Chondrocyte (in vitro differentiated cells): ENCODE results near the gene LGALS12. TPM values are rescaled to one million over a fixed set of nuclear protein-coding genes. Genes with fewer than 3 reads are reported as not detected.

ENCODE experiments used
- DNase-seq: peaks from one replicate; pipeline ENCODE4 v3.0.0; 2021; ENCODE audit warnings: mixed read lengths, low spot score
- H3K27ac Mint-ChIP-seq: one replicate; pipeline ENCODE4 v1.8.0; 2021; ENCODE audit warnings: mild to moderate bottlenecking, moderate library complexity, mixed read lengths; ENCODE audit not compliant: unreplicated experiment
- H3K27me3 Mint-ChIP-seq: 2 replicates; pipeline ENCODE4 v1.8.0; 2021; ENCODE audit warnings: low read depth, mixed read lengths
- H3K36me3 Mint-ChIP-seq: 2 replicates; pipeline ENCODE4 v1.8.0; 2021; ENCODE audit warnings: low read depth, mixed read lengths
- H3K4me1 Mint-ChIP-seq: 2 replicates; pipeline ENCODE4 v1.8.0; 2021; ENCODE audit warnings: low read depth, mild to moderate bottlenecking, mixed read lengths
- H3K4me3 Mint-ChIP-seq: one replicate; pipeline ENCODE4 v1.8.0; 2021; ENCODE audit warnings: mild to moderate bottlenecking, moderate library complexity, mixed read lengths; ENCODE audit not compliant: unreplicated experiment
- H3K9me3 Mint-ChIP-seq: 2 replicates; pipeline ENCODE4 v1.8.0; 2021; ENCODE audit warnings: low read depth, mixed read lengths
- total RNA-seq: library from RNA; stranded (reverse); gene quantifications from 3 replicates; pipeline ENCODE4 v1.2.1, GENCODE V29; 2021
- TF ChIP-seq, protein P1 (sequence below): fragments of 200-600 bp; sonication (generic); IDR thresholded peaks from 2 replicates; pipeline ENCODE4 v1.5.0; 2021; ENCODE audit warnings: antibody characterized with exemption, mild to moderate bottlenecking, moderate library complexity

The LGALS12 gene
- total RNA-seq, 1 donor from 2014 or later: not detected

DNA sequence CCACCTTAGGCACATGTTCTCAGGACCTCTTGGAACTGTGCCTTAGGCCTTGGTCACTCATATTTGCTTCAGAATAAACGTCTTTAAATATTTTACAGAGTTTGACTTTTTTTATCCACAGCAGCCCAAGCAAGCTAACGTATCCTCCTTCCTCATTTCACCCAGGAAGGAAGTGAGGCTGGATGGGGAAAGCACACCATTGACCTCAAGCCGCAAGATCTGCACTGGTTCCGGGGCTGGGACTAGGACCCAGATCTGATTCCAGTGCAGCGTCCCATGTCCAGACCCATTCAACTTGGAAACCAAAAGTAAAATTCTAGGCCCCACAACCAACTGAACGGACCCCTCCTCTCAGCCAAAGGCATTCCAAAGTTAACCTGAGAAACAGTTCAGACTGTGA is 2.4 kb upstream of the LGALS12 start:
- Mint-ChIP-seq H3K36me3 (peaks cover 7% of the 10 kb centered on the region), H3K27me3 (peaks cover 3% of the 10 kb centered on the region), H3K4me3 (no peak overlapping the region), H3K9me3 (peaks cover 19% of the 10 kb centered on the region), H3K27ac (no peak overlapping the region), H3K4me1 (no peaks in the 10 kb centered on the region)
- TF ChIP-seq, protein P1, sequence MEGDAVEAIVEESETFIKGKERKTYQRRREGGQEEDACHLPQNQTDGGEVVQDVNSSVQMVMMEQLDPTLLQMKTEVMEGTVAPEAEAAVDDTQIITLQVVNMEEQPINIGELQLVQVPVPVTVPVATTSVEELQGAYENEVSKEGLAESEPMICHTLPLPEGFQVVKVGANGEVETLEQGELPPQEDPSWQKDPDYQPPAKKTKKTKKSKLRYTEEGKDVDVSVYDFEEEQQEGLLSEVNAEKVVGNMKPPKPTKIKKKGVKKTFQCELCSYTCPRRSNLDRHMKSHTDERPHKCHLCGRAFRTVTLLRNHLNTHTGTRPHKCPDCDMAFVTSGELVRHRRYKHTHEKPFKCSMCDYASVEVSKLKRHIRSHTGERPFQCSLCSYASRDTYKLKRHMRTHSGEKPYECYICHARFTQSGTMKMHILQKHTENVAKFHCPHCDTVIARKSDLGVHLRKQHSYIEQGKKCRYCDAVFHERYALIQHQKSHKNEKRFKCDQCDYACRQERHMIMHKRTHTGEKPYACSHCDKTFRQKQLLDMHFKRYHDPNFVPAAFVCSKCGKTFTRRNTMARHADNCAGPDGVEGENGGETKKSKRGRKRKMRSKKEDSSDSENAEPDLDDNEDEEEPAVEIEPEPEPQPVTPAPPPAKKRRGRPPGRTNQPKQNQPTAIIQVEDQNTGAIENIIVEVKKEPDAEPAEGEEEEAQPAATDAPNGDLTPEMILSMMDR: no peak
- DNase-seq: no peak

DNA sequence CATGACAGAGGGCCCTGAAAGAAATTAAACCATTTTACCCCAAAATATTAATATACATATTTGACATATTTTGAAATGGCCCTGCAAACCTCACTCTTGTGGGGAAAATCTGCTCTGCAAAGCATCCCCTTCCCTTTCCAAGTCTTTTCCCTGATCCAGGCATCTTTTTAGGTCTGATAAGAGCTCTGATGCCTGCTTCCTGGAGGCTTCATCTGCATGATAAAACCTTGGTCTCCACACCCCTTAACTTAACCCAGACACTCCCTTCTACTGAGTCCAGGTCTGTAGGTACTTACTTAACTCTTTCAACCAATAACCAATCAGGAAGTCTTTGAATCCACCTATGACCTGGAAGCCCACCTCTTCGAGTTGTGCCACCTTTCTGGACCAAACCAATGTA is 1.8 kb upstream of the LGALS12 start:
- no peaks in the 10 kb centered on the region for H3K4me1 Mint-ChIP-seq
- H3K27me3 Mint-ChIP-seq: no peaks in the 10 kb centered on the region

DNA sequence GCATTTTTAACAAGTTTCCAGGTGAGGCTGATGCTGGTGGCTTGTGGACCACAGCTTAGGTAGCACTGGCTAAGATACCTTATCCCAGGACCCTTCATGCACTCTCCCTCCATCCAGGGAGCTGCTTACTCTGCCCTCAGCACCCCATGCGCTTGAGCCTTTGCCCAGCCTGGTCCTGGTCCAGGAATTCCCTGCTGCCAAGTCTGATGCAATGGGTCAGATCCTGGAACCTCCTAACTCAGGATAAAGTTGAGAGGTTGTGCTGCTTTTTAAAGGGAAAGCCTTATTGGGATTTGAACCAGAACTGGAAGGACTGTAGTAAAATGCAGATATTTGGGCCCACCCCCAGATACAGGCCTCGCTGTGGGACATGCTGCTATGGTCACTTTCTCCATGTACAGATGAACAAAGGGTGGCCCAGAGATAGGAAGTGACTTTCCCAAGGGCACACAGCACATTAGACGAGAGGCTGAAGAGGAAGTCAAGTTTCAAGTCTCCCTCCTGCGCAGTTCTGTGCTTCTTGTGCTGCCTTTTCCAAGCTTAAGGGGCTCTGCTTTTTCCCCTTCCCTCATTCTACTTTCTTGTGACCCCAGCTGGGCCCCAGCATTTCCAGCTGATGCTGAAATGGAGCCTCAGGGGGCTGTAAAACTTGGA is 824 bp upstream of the LGALS12 start:
- TF ChIP-seq, protein P1: no peak
- H3K4me3 Mint-ChIP-seq: no peak overlapping the region
- no peaks in the 10 kb centered on the region for H3K4me1 Mint-ChIP-seq

More for the DNA sequence above, 1.8 kb upstream of the LGALS12 start:
- Mint-ChIP-seq H3K27ac (no peak overlapping the region), H3K9me3 (peaks cover 16% of the 10 kb centered on the region), H3K36me3 (peaks cover 5% of the 10 kb centered on the region), H3K4me3 (no peak overlapping the region)
- TF ChIP-seq, protein P1: no peak
- DNase-seq: no peak

DNA sequence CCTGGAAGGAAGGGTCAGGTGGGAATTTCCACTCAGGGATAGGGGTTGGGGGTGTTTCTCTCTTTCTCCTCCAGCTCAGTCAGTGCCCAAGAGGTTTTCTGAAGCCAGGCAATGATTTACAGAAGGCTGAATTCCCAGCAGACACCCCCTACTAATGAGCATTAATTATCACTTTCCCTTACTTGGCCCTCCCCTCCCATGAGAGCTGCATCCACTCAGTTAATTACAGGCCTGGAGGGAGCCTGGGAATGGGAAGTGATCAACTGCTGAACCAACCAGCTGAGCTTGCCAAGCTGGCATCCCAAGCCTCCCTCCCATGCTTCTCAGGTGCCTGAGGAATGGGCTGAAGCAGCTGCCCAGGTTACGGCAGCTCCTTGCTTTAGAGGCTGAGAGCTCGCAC is 992 bp downstream of the LGALS12 start:
- Mint-ChIP-seq H3K36me3 (no peaks in the 10 kb centered on the region), H3K9me3 (no peaks in the 10 kb centered on the region), H3K27me3 (no peaks in the 10 kb centered on the region), H3K27ac (no peak overlapping the region), H3K4me1 (peaks cover 11% of the 10 kb centered on the region), H3K4me3 (no peak overlapping the region)
- no peak for DNase-seq
- TF ChIP-seq, protein P1: no peak

More for the DNA sequence above, 824 bp upstream of the LGALS12 start:
- H3K27me3 Mint-ChIP-seq: no peaks in the 10 kb centered on the region
- H3K36me3 Mint-ChIP-seq: peaks cover 5% of the 10 kb centered on the region
- no peak overlapping the region for H3K27ac Mint-ChIP-seq
- DNase-seq: no peak
- H3K9me3 Mint-ChIP-seq: peaks cover 7% of the 10 kb centered on the region

DNA sequence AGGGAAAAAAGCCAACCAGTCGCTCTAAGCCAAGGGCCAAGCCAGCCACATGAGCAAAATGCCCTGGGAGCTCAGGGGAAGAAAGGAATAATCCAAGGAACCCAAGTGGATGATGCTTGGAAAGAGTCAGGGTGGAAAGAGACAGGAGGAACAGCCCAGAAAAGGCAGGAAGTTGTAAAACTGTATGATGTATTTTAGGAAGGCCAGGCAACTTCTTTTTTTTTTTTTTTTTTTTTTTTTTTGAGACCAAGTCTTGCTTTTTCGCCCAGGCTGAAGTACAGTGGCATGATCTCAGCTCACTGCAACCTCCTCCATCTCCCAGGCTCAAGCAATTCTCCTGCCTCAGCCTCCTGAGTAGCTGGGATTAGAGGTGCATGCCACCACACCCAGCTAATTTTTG is 1.6 kb downstream of the LGALS12 start:
- H3K4me3 Mint-ChIP-seq: no peak overlapping the region

More for the DNA sequence above, 1.6 kb downstream of the LGALS12 start:
- H3K4me1 Mint-ChIP-seq: peaks cover 11% of the 10 kb centered on the region
- H3K27me3 Mint-ChIP-seq: no peaks in the 10 kb centered on the region
- H3K9me3 Mint-ChIP-seq: no peaks in the 10 kb centered on the region
- H3K27ac Mint-ChIP-seq: no peak overlapping the region
- no peaks in the 10 kb centered on the region for H3K36me3 Mint-ChIP-seq
- TF ChIP-seq, protein P1: no peak
- no peak for DNase-seq
